Calu3 (cell line): ENCODE data around the gene SUFU. TPM values are rescaled to one million over a fixed set of nuclear protein-coding genes. Genes with fewer than 3 reads are reported as not detected.

Source experiments
- BruUV-seq: library from RNA; stranded (reverse); fragments of 400-500 nt; replicated peaks from 2 replicates; lab custom pipeline; 2021; lab: Mats Ljungman, UMichigan
- CTCF ChIA-PET: fragments of 300-600 bp; sonication (Branson Sonifier 250); formaldehyde crosslinking; loops from one replicate; lab custom pipeline; 2022; ENCODE audit warnings: antibody characterized with exemption; lab: Charles Lee
- DNase-seq: peaks from one replicate; pipeline ENCODE4 v3.0.0; 2022
- H3K27ac Mint-ChIP-seq: one replicate; pipeline ENCODE4 v1.8.0; 2022; ENCODE audit warnings: mixed read lengths; ENCODE audit not compliant: unreplicated experiment
- H3K27me3 Mint-ChIP-seq: one replicate; pipeline ENCODE4 v1.8.0; 2022; ENCODE audit warnings: mixed read lengths; ENCODE audit not compliant: unreplicated experiment
- H3K36me3 Mint-ChIP-seq: one replicate; pipeline ENCODE4 v1.8.0; 2022; ENCODE audit warnings: mild to moderate bottlenecking, moderate library complexity, mixed read lengths; ENCODE audit not compliant: insufficient read depth, unreplicated experiment
- H3K4me1 Mint-ChIP-seq: one replicate; pipeline ENCODE4 v1.8.0; 2022; ENCODE audit warnings: mild to moderate bottlenecking, low read depth, mixed read lengths; ENCODE audit not compliant: unreplicated experiment
- H3K4me3 Mint-ChIP-seq: one replicate; pipeline ENCODE4 v1.8.0; 2022; ENCODE audit warnings: mild to moderate bottlenecking, low read depth, moderate library complexity, mixed read lengths; ENCODE audit not compliant: unreplicated experiment
- H3K9me3 Mint-ChIP-seq: one replicate; pipeline ENCODE4 v1.8.0; 2022; ENCODE audit warnings: low read depth, mixed read lengths; ENCODE audit not compliant: unreplicated experiment
- intact Hi-C: fragments of 100-400 bp; cut with micrococcal nuclease; formaldehyde crosslinking; loops from one replicate; pipeline ENCODE4 v1.10.0; 2022; ENCODE audit not compliant: unreplicated experiment
- total RNA-seq: library from RNA; stranded (reverse); gene quantifications from 2 replicates; pipeline ENCODE4 v1.2.3, GENCODE V29; 2022
- TF ChIP-seq, protein P1 (sequence below): fragments of 200-600 bp; IDR thresholded peaks from one replicate; pipeline ENCODE4 v1.8.0; 2022; ENCODE audit warnings: antibody characterized with exemption; ENCODE audit not compliant: unreplicated experiment

Gene SUFU
- total RNA-seq, 1 experiment from 2014 or later = 7.0 TPM

DNA sequence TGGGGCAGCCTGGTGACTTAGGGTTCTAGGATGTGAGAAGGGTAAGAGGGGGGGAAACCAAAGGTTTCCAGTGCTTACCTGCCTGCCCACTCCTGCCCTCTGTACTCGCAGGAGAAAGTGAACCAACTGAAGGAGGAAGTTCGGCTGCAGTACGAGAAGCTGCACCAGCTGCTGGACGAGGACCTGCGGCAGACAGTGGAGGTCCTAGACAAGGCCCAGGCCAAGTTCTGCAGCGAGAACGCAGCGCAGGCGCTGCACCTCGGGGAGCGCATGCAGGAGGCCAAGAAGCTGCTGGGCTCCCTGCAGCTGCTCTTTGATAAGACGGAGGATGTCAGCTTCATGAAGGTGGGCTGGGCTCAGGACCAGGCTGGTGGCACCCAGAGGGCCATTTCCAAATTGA is 151.2 kb downstream of the SUFU start:
- H3K27ac Mint-ChIP-seq = no peak overlapping the region
- no peak overlapping the region for H3K4me3 Mint-ChIP-seq
- H3K4me1 Mint-ChIP-seq = peaks cover 16% of the 10 kb centered on the region
- H3K27me3 Mint-ChIP-seq = no peaks in the 10 kb centered on the region
- CTCF ChIA-PET = interaction anchor here (0.6 to 1.5 kb wide), 2 partner anchors 15 to 18 kb away, joined by 4 read pairs; no protein-coding TSS in a partner anchor
- intact Hi-C loops = no loop called here
- DNase-seq = no peak
- H3K36me3 Mint-ChIP-seq = peaks cover 39% of the 10 kb centered on the region
- no peaks in the 10 kb centered on the region for H3K9me3 Mint-ChIP-seq
- no TSS peak for BruUV-seq
- TF ChIP-seq, protein P1, sequence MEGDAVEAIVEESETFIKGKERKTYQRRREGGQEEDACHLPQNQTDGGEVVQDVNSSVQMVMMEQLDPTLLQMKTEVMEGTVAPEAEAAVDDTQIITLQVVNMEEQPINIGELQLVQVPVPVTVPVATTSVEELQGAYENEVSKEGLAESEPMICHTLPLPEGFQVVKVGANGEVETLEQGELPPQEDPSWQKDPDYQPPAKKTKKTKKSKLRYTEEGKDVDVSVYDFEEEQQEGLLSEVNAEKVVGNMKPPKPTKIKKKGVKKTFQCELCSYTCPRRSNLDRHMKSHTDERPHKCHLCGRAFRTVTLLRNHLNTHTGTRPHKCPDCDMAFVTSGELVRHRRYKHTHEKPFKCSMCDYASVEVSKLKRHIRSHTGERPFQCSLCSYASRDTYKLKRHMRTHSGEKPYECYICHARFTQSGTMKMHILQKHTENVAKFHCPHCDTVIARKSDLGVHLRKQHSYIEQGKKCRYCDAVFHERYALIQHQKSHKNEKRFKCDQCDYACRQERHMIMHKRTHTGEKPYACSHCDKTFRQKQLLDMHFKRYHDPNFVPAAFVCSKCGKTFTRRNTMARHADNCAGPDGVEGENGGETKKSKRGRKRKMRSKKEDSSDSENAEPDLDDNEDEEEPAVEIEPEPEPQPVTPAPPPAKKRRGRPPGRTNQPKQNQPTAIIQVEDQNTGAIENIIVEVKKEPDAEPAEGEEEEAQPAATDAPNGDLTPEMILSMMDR = no peak

DNA sequence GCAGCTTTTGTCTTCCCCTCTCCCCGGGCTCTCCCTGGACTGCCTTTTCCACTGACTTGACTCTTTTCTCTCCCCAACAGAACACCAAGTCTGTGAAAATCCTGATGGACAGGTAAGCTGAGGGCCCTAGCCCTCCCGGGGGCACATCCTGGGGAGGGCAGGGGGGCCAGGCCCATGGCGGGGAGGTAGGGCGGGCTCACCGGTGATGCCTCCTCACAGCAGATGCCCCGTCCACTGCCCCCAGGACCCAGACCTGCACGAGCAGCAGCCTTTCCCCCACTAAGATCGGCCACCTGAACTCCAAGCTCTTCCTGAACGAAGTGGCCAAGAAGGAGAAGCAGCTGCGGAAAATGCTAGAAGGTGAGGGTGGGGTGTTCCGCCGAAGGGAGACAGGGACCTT is 152.3 kb downstream of the SUFU start:
- CTCF ChIA-PET = interaction anchor here (1.5 kb wide), 1 partner anchor 14 kb away, joined by 4 read pairs; no protein-coding TSS in a partner anchor
- no TSS peak for BruUV-seq
- TF ChIP-seq, protein P1 = no peak
- no peak for DNase-seq
- intact Hi-C loops = no loop called here
- no peak overlapping the region for H3K27ac Mint-ChIP-seq
- H3K4me1 Mint-ChIP-seq = peaks cover 16% of the 10 kb centered on the region
- no peak overlapping the region for H3K4me3 Mint-ChIP-seq
- no peaks in the 10 kb centered on the region for H3K27me3 Mint-ChIP-seq
- no peaks in the 10 kb centered on the region for H3K9me3 Mint-ChIP-seq
- H3K36me3 Mint-ChIP-seq = peaks cover 39% of the 10 kb centered on the region

DNA sequence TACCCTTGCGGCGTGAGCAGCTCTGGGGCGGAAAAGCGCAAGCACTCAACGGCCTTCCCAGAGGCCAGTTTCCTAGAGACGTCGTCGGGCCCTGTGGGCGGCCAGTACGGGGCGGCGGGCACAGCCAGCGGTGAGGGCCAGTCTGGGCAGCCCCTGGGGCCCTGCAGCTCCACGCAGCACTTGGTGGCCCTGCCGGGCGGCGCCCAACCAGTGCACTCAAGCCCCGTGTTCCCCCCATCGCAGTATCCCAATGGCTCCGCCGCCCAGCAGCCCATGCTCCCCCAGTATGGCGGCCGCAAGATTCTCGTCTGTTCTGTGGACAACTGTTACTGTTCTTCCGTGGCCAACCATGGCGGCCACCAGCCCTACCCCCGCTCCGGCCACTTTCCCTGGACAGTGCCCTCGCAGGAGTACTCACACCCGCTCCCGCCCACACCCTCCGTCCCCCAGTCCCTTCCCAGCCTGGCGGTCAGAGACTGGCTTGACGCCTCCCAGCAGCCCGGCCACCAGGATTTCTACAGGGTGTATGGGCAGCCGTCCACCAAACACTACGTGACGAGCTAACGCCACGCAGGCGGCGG is 153.1 kb downstream of the SUFU start:
- no peak overlapping the region for H3K4me3 Mint-ChIP-seq
- intact Hi-C loops = no loop called here
- no peaks in the 10 kb centered on the region for H3K9me3 Mint-ChIP-seq
- no peak overlapping the region for H3K27ac Mint-ChIP-seq
- no peak for DNase-seq
- TF ChIP-seq, protein P1 = no peak
- BruUV-seq = no TSS peak
- no peaks in the 10 kb centered on the region for H3K27me3 Mint-ChIP-seq
- CTCF ChIA-PET = interaction anchor here (1.5 kb wide), 1 partner anchor 13 kb away, joined by 4 read pairs; no protein-coding TSS in a partner anchor
- peaks cover 33% of the 10 kb centered on the region for H3K36me3 Mint-ChIP-seq
- peaks cover 16% of the 10 kb centered on the region for H3K4me1 Mint-ChIP-seq

GRCh38 chr10:102657451-102657850 is 153.7 kb downstream of the SUFU start:
- H3K4me3 Mint-ChIP-seq = no peak overlapping the region
- CTCF ChIA-PET = no interaction called here
- H3K36me3 Mint-ChIP-seq = peaks cover 33% of the 10 kb centered on the region
- TF ChIP-seq, protein P1 = no peak
- BruUV-seq = no TSS peak
- H3K27ac Mint-ChIP-seq = no peak overlapping the region
- H3K27me3 Mint-ChIP-seq = no peaks in the 10 kb centered on the region
- peaks cover 16% of the 10 kb centered on the region for H3K4me1 Mint-ChIP-seq
- H3K9me3 Mint-ChIP-seq = no peaks in the 10 kb centered on the region
- DNase-seq = no peak
- intact Hi-C loops = no loop called here
